H9 (cell line): Measurements from ENCODE around the gene ITPKC. TPM values are rescaled to one million over a fixed set of nuclear protein-coding genes. Genes with fewer than 3 reads are reported as not detected.

Experiments
- DNase-seq: peaks from one replicate; pipeline ENCODE4 v3.0.0-alpha.2; 2017
- H2AFZ ChIP-seq: one replicate; pipeline ENCODE4 v1.6.1; 2013; ENCODE audit warnings: mild to moderate bottlenecking, low read length, control low read depth, moderate library complexity
- H2AK5ac ChIP-seq: 2 replicates; pipeline ENCODE4 v1.6.1; 2013; ENCODE audit warnings: low read length, control low read depth, mixed read lengths; ENCODE audit not compliant: insufficient read length
- H2BK120ac ChIP-seq: one replicate; pipeline ENCODE4 v1.6.1; 2013; ENCODE audit warnings: low read depth, mild to moderate bottlenecking, low read length, control low read depth, inconsistent platforms; ENCODE audit not compliant: poor library complexity, severe bottlenecking
- H2BK12ac ChIP-seq: 2 replicates; pipeline ENCODE4 v1.6.1; 2013; ENCODE audit warnings: low read length, control low read depth, mixed read lengths, low read depth; ENCODE audit not compliant: insufficient read length
- H2BK15ac ChIP-seq: 2 replicates; pipeline ENCODE4 v1.6.1; 2013; ENCODE audit warnings: low read depth, low read length, control low read depth
- H2BK20ac ChIP-seq: one replicate; pipeline ENCODE4 v1.6.1; 2013; ENCODE audit warnings: low read depth, mild to moderate bottlenecking, low read length, control low read depth, inconsistent platforms; ENCODE audit not compliant: poor library complexity, severe bottlenecking
- H2BK5ac ChIP-seq: 2 replicates; pipeline ENCODE4 v1.6.1; 2013; ENCODE audit warnings: low read length, control low read depth, mixed read lengths; ENCODE audit not compliant: insufficient read length
- H3K14ac ChIP-seq: 2 replicates; pipeline ENCODE4 v1.6.1; 2013; ENCODE audit warnings: low read length, control low read depth; ENCODE audit not compliant: insufficient read depth
- H3K18ac ChIP-seq: 2 replicates; pipeline ENCODE4 v1.6.1; 2013; ENCODE audit warnings: low read depth, mild to moderate bottlenecking, mixed read lengths, low read length, control low read depth; ENCODE audit not compliant: insufficient read length
- H3K23ac ChIP-seq: 2 replicates; pipeline ENCODE4 v1.6.1; 2013; ENCODE audit warnings: low read length, control low read depth, mixed read lengths, low read depth; ENCODE audit not compliant: insufficient read length
- H3K23me2 ChIP-seq: 2 replicates; pipeline ENCODE4 v1.6.1; 2013; ENCODE audit warnings: low read depth, mild to moderate bottlenecking, mixed read lengths, low read length, control low read depth; ENCODE audit not compliant: insufficient read length, poor library complexity, severe bottlenecking
- H3K27ac ChIP-seq: 2 replicates; pipeline ENCODE4 v1.5.1; 2013; ENCODE audit warnings: low read length, control low read depth, mixed read lengths, low read depth; ENCODE audit not compliant: insufficient read length
- H3K27me3 ChIP-seq: 2 replicates; pipeline ENCODE4 v1.6.1; 2013; ENCODE audit warnings: low read length, control low read depth, inconsistent platforms; ENCODE audit not compliant: insufficient read depth
- H3K4ac ChIP-seq: 2 replicates; pipeline ENCODE4 v1.6.1; 2013; ENCODE audit warnings: low read depth, mild to moderate bottlenecking, control low read depth, inconsistent platforms, low read length, moderate library complexity
- H3K4me1 ChIP-seq: 2 replicates; pipeline ENCODE4 v1.6.1; 2013; ENCODE audit warnings: low read length, control low read depth, inconsistent platforms; ENCODE audit not compliant: insufficient read depth
- H3K4me2 ChIP-seq: 2 replicates; pipeline ENCODE4 v1.6.1; 2013; ENCODE audit warnings: low read length, control low read depth, mixed read lengths; ENCODE audit not compliant: insufficient read length, insufficient read depth
- H3K56ac ChIP-seq: 2 replicates; pipeline ENCODE4 v1.6.1; 2013; ENCODE audit warnings: low read depth, mild to moderate bottlenecking, mixed read lengths, low read length, control low read depth; ENCODE audit not compliant: insufficient read length
- H3K79me1 ChIP-seq: 2 replicates; pipeline ENCODE4 v1.6.1; 2013; ENCODE audit warnings: low read depth, mild to moderate bottlenecking, moderate library complexity, low read length, control low read depth, inconsistent platforms; ENCODE audit not compliant: insufficient read depth, poor library complexity, severe bottlenecking
- H3K79me2 ChIP-seq: 2 replicates; pipeline ENCODE4 v1.6.1; 2013; ENCODE audit warnings: low read length, control low read depth, inconsistent platforms; ENCODE audit not compliant: insufficient read depth
- H3K9ac ChIP-seq: 2 replicates; pipeline ENCODE4 v1.6.1; 2013; ENCODE audit warnings: low read length, control low read depth, mixed read lengths; ENCODE audit not compliant: insufficient read length; ENCODE audit errors: extremely low read depth
- H3K9me3 ChIP-seq: one replicate; pipeline ENCODE4 v1.6.1; 2013; ENCODE audit warnings: low read depth, low read length, inconsistent platforms; ENCODE audit not compliant: control insufficient read depth
- H3T11ph ChIP-seq: one replicate; pipeline ENCODE4 v1.6.1; 2013; ENCODE audit warnings: mild to moderate bottlenecking, low read length, control low read depth, inconsistent platforms
- H4K20me1 ChIP-seq: one replicate; pipeline ENCODE4 v1.6.1; 2013; ENCODE audit not compliant: control insufficient read depth, insufficient read length, insufficient read depth
- H4K5ac ChIP-seq: 2 replicates; pipeline ENCODE4 v1.6.1; 2013; ENCODE audit warnings: low read depth, mild to moderate bottlenecking, mixed read lengths, low read length, control low read depth; ENCODE audit not compliant: insufficient read length
- H4K8ac ChIP-seq: replicated peaks from 2 replicates; pipeline ENCODE4 v1.6.1; 2013; ENCODE audit warnings: low read length, control low read depth, mixed read lengths, low read depth; ENCODE audit not compliant: insufficient read length
- H4K91ac ChIP-seq: 2 replicates; pipeline ENCODE4 v1.6.1; 2013; ENCODE audit warnings: low read depth, mild to moderate bottlenecking, moderate library complexity, mixed read lengths, low read length, control low read depth; ENCODE audit not compliant: insufficient read length
- H3K27ac Mint-ChIP-seq, 3 experiments: 2 replicates in 2 of 3; 3 replicates in 1 of 3; pipeline ENCODE4 v1.8.0; 2020 to 2021; ENCODE audit warnings: mixed read lengths in 3 of 3, mild to moderate bottlenecking in 1 of 3, moderate library complexity in 1 of 3
- H3K27me3 Mint-ChIP-seq: 2 replicates; pipeline ENCODE4 v1.8.0; 2021; ENCODE audit warnings: low read depth, mild to moderate bottlenecking, moderate library complexity, mixed read lengths
- H3K36me3 Mint-ChIP-seq, 3 experiments: 2 replicates in 2 of 3; 3 replicates in 1 of 3; pipeline ENCODE4 v1.8.0; 2020 to 2021; ENCODE audit warnings: low read depth in 3 of 3, mixed read lengths in 3 of 3; ENCODE audit not compliant: insufficient read depth in 1 of 3
- H3K4me1 Mint-ChIP-seq, 2 experiments: 2 replicates each; pipeline ENCODE4 v1.8.0; 2020; ENCODE audit warnings: mixed read lengths in 2 of 2
- H3K4me3 Mint-ChIP-seq, 2 experiments: 2 replicates in 1 of 2; 3 replicates in 1 of 2; pipeline ENCODE4 v1.8.0; 2020 to 2021; ENCODE audit warnings: mild to moderate bottlenecking in 2 of 2, mixed read lengths in 2 of 2, moderate library complexity in 1 of 2
- H3K9me3 Mint-ChIP-seq, 2 experiments: 2 replicates in 1 of 2; 3 replicates in 1 of 2; pipeline ENCODE4 v1.8.0; 2020; ENCODE audit warnings: mild to moderate bottlenecking in 2 of 2, mixed read lengths in 2 of 2, moderate library complexity in 1 of 2
- WGBS: extraction: QIAGEN DNeasy Blood & Tissue Kit; methylation state at CpG from one replicate; pipeline ENCODE4 v1.1.7; 2013; ENCODE audit warnings: missing lambda C conversion rate, low lambda C conversion rate, mixed read lengths; ENCODE audit not compliant: insufficient read length; ENCODE audit errors: extremely low coverage; 5-methylcytosine and 5-hydroxymethylcytosine counted together
- total RNA-seq: library from RNA; stranded (reverse); gene quantifications from 2 replicates; pipeline ENCODE4 v1.2.1, GENCODE V29; 2021
- TF ChIP-seq, protein P1 (sequence below): fragments of 200-600 bp; sonication (generic); conservative IDR thresholded peaks from 3 replicates; pipeline ENCODE4 v1.8.0; 2021; ENCODE audit warnings: antibody characterized with exemption, mild to moderate bottlenecking

Gene ITPKC
- total RNA-seq, 1 experiment from 2014 or later: 11.2 TPM

GRCh38 chr19:40777937-40778705 lies 61.2 kb downstream of the ITPKC start, which contains the start of gene RAB4B:
Gene RAB4B, plus strand, starts transcription at chr19:40778247. Its CDS starts 129 bp downstream, at chr19:40778376.
- H4K8ac ChIP-seq: no peak within 1 kb of the TSS
- Mint-ChIP-seq H3K9me3 (no peaks in the 10 kb centered on the region; a peak in 1 of 5 replicates), H3K4me1 (peaks cover 23 to 33% of the 10 kb centered on the region in 2 experiments), H3K36me3 (peaks cover 2 to 6% (median 6%) of the 10 kb centered on the region in 3 experiments; a peak in 5 of 7 replicates), H3K27me3 (no peaks in the 10 kb centered on the region), H3K27ac (peak within 1 kb of the TSS; percentile 100), H3K4me3 (peak within 1 kb of the TSS; percentile 85 to 86)
- H2BK5ac ChIP-seq: peak within 1 kb of the TSS; percentile 55
- no peak within 1 kb of the TSS; the same call in 1 of the 2 replicates for H3K4ac ChIP-seq
- 0 out of 2 replicates have a peak, but pooled peaks cover 2% of the 10 kb centered on the region for H3K4me1 ChIP-seq
- H2AK5ac ChIP-seq: no peak within 1 kb of the TSS
- peak within 1 kb of the TSS; percentile 87 for H2BK120ac ChIP-seq
- no peak within 1 kb of the TSS for H4K91ac ChIP-seq
- no peak within 1 kb of the TSS for H3K23ac ChIP-seq
- no peak within 1 kb of the TSS for H2BK20ac ChIP-seq
- peak within 1 kb of the TSS; percentile 94 for H3K18ac ChIP-seq
- no peaks in the 10 kb centered on the region for H3K79me1 ChIP-seq
- H3T11ph ChIP-seq: peak within 1 kb of the TSS; percentile 41
- peak within 1 kb of the TSS; percentile 25 for H3K56ac ChIP-seq
- no peak within 1 kb of the TSS for H2BK15ac ChIP-seq
- H3K23me2 ChIP-seq: peaks cover 4% of the 10 kb centered on the region
- peak within 1 kb of the TSS; percentile 86; the same call in 1 of the 2 replicates for H3K14ac ChIP-seq
- H3K27me3 ChIP-seq: no peaks in the 10 kb centered on the region
- H3K27ac ChIP-seq: peak within 1 kb of the TSS; percentile 99
- no peaks in the 10 kb centered on the region for H3K9me3 ChIP-seq
- no peaks in the 10 kb centered on the region for H3K79me2 ChIP-seq
- peak; percentile 100 for DNase-seq
- no peaks in the 10 kb centered on the region for H4K20me1 ChIP-seq
- H2AFZ ChIP-seq: no peak within 1 kb of the TSS
- TF ChIP-seq, protein P1, sequence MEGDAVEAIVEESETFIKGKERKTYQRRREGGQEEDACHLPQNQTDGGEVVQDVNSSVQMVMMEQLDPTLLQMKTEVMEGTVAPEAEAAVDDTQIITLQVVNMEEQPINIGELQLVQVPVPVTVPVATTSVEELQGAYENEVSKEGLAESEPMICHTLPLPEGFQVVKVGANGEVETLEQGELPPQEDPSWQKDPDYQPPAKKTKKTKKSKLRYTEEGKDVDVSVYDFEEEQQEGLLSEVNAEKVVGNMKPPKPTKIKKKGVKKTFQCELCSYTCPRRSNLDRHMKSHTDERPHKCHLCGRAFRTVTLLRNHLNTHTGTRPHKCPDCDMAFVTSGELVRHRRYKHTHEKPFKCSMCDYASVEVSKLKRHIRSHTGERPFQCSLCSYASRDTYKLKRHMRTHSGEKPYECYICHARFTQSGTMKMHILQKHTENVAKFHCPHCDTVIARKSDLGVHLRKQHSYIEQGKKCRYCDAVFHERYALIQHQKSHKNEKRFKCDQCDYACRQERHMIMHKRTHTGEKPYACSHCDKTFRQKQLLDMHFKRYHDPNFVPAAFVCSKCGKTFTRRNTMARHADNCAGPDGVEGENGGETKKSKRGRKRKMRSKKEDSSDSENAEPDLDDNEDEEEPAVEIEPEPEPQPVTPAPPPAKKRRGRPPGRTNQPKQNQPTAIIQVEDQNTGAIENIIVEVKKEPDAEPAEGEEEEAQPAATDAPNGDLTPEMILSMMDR: no peak
- H2BK12ac ChIP-seq: peak within 1 kb of the TSS; percentile 5
- H4K5ac ChIP-seq: no peak within 1 kb of the TSS
- H3K4me2 ChIP-seq: peak within 1 kb of the TSS; percentile 80
- no CpG with 5 or more reads among the region's 56 CpGs for WGBS
- H3K9ac ChIP-seq: peak within 1 kb of the TSS; percentile 70
